Stimulated activated memory B cell treated with anti-CD40 and anti-IgM and Interleukin-4, amounts not matched to agents 10 μg/mL and 1 μg/mL and 100 μg/mL, for 72 hours (primary cell): ENCODE results near the gene GATAD2B.

Experiments used
- ATAC-seq: fragments of 150-1000 bp; cut with Tn5 transposase; 2 replicates; pipeline ENCODE4 v1.10.0; 2021
- H3K27ac Mint-ChIP-seq: one replicate; pipeline ENCODE4 v1.8.0; 2022; ENCODE audit warnings: mild to moderate bottlenecking, mixed read lengths
- H3K27me3 Mint-ChIP-seq: one replicate; pipeline ENCODE4 v1.8.0; 2022; ENCODE audit warnings: mixed read lengths
- H3K36me3 Mint-ChIP-seq: one replicate; pipeline ENCODE4 v1.8.0; 2022; ENCODE audit warnings: mixed read lengths
- H3K4me1 Mint-ChIP-seq: one replicate; pipeline ENCODE4 v1.8.0; 2022; ENCODE audit warnings: mixed read lengths
- H3K4me3 Mint-ChIP-seq: one replicate; pipeline ENCODE4 v1.8.0; 2022; ENCODE audit warnings: mild to moderate bottlenecking, moderate library complexity, mixed read lengths
- H3K9me3 Mint-ChIP-seq: one replicate; pipeline ENCODE4 v1.8.0; 2022; ENCODE audit warnings: mixed read lengths

The GATAD2B gene

GRCh38 chr1:153958111-153958960 lies 35.6 kb upstream of the GATAD2B start, which contains the start of gene CRTC2:
TSS of gene CRTC2 (minus strand) at chr1:153958612. CDS start at chr1:153958497, 115 bp downstream.
- Mint-ChIP-seq H3K4me3 (peak within 1 kb of the TSS; percentile 90), H3K27ac (peak within 1 kb of the TSS; percentile 94), H3K4me1 (peaks cover 68% of the 10 kb centered on the region), H3K27me3 (no peaks in the 10 kb centered on the region), H3K36me3 (peaks cover 46% of the 10 kb centered on the region), H3K9me3 (no peaks in the 10 kb centered on the region)
- peak; percentile 94 for ATAC-seq

DNA sequence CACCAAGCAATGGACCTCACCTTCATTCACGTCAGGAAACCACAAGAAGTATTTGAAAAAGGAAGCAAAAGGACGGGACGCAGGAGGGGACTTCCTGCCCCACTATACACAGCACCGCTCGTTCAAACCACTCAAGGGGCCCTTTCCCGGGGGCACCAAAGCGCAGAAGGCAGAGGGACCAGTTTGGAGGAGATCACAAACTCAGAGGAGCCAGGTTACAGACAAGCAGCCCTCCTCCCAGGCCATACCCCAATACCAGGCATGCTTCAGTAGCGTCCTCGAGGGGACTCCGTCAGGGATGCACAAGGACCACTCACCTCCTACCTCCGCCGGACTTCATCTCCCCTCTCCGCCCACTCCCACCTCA lies 35.0 kb upstream of the GATAD2B start:
- Mint-ChIP-seq H3K9me3 (no peaks in the 10 kb centered on the region), H3K36me3 (peaks cover 50% of the 10 kb centered on the region), H3K27me3 (no peaks in the 10 kb centered on the region), H3K4me3 (peak overlapping the region; percentile 90), H3K27ac (peak overlapping the region; percentile 94), H3K4me1 (peaks cover 68% of the 10 kb centered on the region)
- peak; percentile 56 for ATAC-seq

DNA sequence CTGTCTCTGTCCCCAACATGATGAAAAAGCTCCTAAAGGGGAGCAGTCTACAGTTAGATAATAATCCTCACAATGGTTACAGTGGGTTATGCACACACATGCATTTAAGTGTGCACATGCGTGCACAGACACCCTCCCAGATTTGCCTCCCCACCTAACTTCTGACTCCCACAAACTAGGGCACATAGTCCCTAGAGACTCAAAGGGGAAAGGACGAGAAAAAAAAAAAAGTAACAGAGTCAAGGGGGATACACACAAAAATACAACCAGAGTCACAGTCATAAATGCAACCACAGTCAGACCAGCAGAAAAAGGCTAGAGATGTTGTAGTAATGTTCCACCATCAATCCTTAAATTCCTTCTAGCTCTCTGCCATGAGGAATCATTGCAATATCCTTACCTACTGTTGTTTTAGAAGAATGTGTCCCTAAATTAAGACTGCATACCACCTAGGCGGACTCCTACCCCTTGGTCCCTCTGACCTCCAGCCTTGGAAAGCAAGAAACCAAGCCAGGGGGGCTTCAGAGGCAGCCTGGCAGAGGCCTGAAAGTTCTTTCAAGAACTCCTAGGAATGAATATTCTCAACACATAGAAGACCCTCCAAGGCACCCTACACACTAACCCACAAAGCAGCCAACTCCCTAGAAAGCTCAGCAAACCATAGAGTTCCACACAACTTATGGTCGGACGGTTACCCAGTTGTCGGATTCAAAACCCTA lies 34.4 kb upstream of the GATAD2B start:
- H3K36me3 Mint-ChIP-seq, result peaks cover 51% of the 10 kb centered on the region
- H3K4me3 Mint-ChIP-seq, result peak overlapping the region; percentile 90
- peaks cover 67% of the 10 kb centered on the region for H3K4me1 Mint-ChIP-seq
- H3K9me3 Mint-ChIP-seq, result no peaks in the 10 kb centered on the region
- ATAC-seq, result no peak
- no peaks in the 10 kb centered on the region for H3K27me3 Mint-ChIP-seq
- peak overlapping the region; percentile 94 for H3K27ac Mint-ChIP-seq

- Mint-ChIP-seq H3K9me3 (no peaks in the 10 kb centered on the region), H3K4me1 (peaks cover 74% of the 10 kb centered on the region), H3K27ac (no peak overlapping the region), H3K36me3 (peaks cover 66% of the 10 kb centered on the region), H3K27me3 (no peaks in the 10 kb centered on the region), H3K4me3 (no peak overlapping the region)
- ATAC-seq, result no peak
These were observed 32.1 kb upstream of the GATAD2B start for GRCh38 chr1:153954826-153955225.

DNA sequence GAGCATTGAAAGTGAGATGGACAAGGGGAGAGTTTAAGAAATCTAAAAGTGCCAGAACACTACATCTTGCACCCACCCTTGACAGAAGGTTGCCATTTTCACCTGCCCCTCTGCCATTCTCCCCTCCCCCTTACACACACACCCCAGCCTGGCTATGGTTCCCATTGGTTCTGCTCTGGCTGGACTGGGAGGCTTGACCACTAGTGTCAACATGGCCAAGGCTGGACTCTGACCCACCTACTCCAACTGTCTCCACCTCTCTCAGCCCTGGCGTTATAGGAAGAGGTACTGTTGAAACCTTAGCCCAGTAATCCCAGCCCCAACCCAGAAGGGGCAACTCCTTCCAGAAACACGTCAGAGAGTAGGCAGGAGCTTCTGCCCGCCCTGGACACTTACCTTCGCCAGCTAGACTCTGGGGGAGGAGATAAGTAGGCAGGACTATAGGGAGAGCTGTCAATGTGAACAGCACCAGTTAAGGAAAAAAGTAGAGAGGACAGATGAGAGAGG lies 31.1 kb upstream of the GATAD2B start:
- peak overlapping the region; percentile 11 for H3K4me3 Mint-ChIP-seq
- H3K36me3 Mint-ChIP-seq, result peaks cover 63% of the 10 kb centered on the region
- peak overlapping the region; percentile 52 for H3K27ac Mint-ChIP-seq
- ATAC-seq, result no peak
- no peaks in the 10 kb centered on the region for H3K27me3 Mint-ChIP-seq
- peaks cover 73% of the 10 kb centered on the region for H3K4me1 Mint-ChIP-seq
- H3K9me3 Mint-ChIP-seq, result no peaks in the 10 kb centered on the region

DNA sequence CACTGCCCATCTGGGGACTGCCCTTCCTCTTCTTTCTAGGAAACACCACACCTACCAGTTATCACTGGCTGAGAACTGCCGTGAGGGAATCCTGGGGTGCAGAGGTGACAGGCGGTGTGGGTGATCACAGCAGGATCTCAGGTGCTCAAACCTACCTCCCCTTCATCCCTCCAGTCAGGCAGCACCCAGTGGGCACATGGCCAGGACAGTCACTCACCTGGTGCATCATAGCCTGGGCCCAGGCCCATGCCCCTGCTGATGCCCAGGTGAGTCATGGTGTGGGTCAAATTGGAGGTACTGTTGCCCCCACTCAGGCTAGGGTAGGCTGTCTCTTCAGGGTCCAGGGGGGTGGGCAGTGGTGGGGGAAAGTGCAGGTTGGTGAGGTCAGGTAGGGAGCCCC lies 29.0 kb upstream of the GATAD2B start:
- Mint-ChIP-seq H3K4me1 (peaks cover 79% of the 10 kb centered on the region), H3K27me3 (no peaks in the 10 kb centered on the region), H3K27ac (peak overlapping the region; percentile 55), H3K9me3 (no peaks in the 10 kb centered on the region), H3K4me3 (no peak overlapping the region), H3K36me3 (peaks cover 57% of the 10 kb centered on the region)
- ATAC-seq, result no peak

GRCh38 chr1:153951183-153951582 lies 28.4 kb upstream of the GATAD2B start:
- peak overlapping the region; percentile 55 for H3K27ac Mint-ChIP-seq
- ATAC-seq, result no peak
- peaks cover 55% of the 10 kb centered on the region for H3K36me3 Mint-ChIP-seq
- no peaks in the 10 kb centered on the region for H3K27me3 Mint-ChIP-seq
- no peak overlapping the region for H3K4me3 Mint-ChIP-seq
- peaks cover 76% of the 10 kb centered on the region for H3K4me1 Mint-ChIP-seq
- H3K9me3 Mint-ChIP-seq, result no peaks in the 10 kb centered on the region

GRCh38 chr1:153946622-153947241 lies 24.0 kb upstream of the GATAD2B start, which contains the start of gene DENND4B:
TSS of gene DENND4B (minus strand) at chr1:153946718. CDS start at chr1:153944374, 2,344 bp downstream.
- peak within 1 kb of the TSS; percentile 93 for H3K27ac Mint-ChIP-seq
- no peaks in the 10 kb centered on the region for H3K27me3 Mint-ChIP-seq
- peak; percentile 79 for ATAC-seq
- H3K4me3 Mint-ChIP-seq, result peak within 1 kb of the TSS; percentile 95
- peaks cover 59% of the 10 kb centered on the region for H3K36me3 Mint-ChIP-seq
- H3K9me3 Mint-ChIP-seq, result no peaks in the 10 kb centered on the region
- H3K4me1 Mint-ChIP-seq, result peaks cover 75% of the 10 kb centered on the region

- H3K4me1 Mint-ChIP-seq, result peaks cover 72% of the 10 kb centered on the region
- peaks cover 58% of the 10 kb centered on the region for H3K36me3 Mint-ChIP-seq
- no peaks in the 10 kb centered on the region for H3K27me3 Mint-ChIP-seq
- H3K9me3 Mint-ChIP-seq, result no peaks in the 10 kb centered on the region
- peak overlapping the region; percentile 95 for H3K4me3 Mint-ChIP-seq
- peak overlapping the region; percentile 93 for H3K27ac Mint-ChIP-seq
- peak; percentile 89 for ATAC-seq
These were observed 23.2 kb upstream of the GATAD2B start for GRCh38 chr1:153945795-153946621.

- H3K4me3 Mint-ChIP-seq, result peak overlapping the region; percentile 95
- H3K9me3 Mint-ChIP-seq, result no peaks in the 10 kb centered on the region
- H3K27me3 Mint-ChIP-seq, result no peaks in the 10 kb centered on the region
- H3K36me3 Mint-ChIP-seq, result peaks cover 57% of the 10 kb centered on the region
- peak; percentile 74 for ATAC-seq
- H3K27ac Mint-ChIP-seq, result peak overlapping the region; percentile 93
- H3K4me1 Mint-ChIP-seq, result peaks cover 70% of the 10 kb centered on the region
These were observed 22.5 kb upstream of the GATAD2B start for GRCh38 chr1:153945131-153945794.

GRCh38 chr1:153944827-153945117 lies 22.0 kb upstream of the GATAD2B start:
- Mint-ChIP-seq H3K4me3 (peak overlapping the region; percentile 95), H3K36me3 (peaks cover 57% of the 10 kb centered on the region), H3K27me3 (no peaks in the 10 kb centered on the region), H3K4me1 (peaks cover 70% of the 10 kb centered on the region), H3K27ac (peak overlapping the region; percentile 93), H3K9me3 (no peaks in the 10 kb centered on the region)
- ATAC-seq, result no peak

- ATAC-seq, result no peak
- Mint-ChIP-seq H3K27me3 (no peaks in the 10 kb centered on the region), H3K27ac (peak overlapping the region; percentile 93), H3K4me1 (peaks cover 73% of the 10 kb centered on the region), H3K9me3 (no peaks in the 10 kb centered on the region), H3K4me3 (peak overlapping the region; percentile 95), H3K36me3 (peaks cover 62% of the 10 kb centered on the region)
These were observed 21.4 kb upstream of the GATAD2B start for GRCh38 chr1:153944005-153944826.

DNA sequence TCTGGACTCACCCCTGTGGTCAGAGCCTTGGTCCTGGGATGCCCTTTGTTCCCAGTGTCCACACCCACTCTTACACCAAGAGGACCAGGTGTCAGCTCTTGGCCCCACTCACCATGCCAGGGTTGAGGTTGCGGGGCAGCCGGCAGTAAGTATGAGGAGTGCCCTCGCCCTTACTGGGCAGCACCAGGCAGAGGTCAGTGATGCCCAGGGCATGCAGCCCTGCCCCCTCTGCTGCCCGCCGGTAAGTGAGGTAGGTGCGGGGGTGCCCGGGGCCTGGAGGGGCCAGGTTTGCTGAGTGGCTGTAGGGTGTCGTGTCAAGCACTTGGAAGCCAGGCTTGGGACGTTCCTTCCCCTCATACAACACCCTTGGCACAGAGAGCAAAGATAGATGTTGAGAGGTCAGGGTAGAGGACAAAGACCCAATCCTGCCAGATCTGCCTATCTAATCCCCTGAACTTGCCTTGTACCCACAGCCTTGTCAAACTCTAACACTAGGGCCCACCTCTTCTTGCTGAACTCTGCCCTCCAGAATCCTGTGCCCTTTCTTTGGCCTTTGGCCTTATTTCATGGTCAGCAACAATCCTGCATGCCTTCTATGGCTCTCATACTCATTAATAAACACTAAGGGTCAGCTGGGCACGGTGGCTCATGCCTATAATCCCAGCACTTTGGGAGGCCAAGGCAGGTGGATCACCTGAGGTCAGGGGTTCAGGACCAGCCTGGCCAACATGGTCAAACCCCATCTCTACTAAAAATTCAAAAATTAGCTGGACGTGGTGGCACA lies 20.2 kb upstream of the GATAD2B start:
- ATAC-seq, result no peak
- Mint-ChIP-seq H3K27me3 (no peaks in the 10 kb centered on the region), H3K9me3 (no peaks in the 10 kb centered on the region), H3K4me3 (no peak overlapping the region), H3K36me3 (peaks cover 58% of the 10 kb centered on the region), H3K4me1 (peaks cover 64% of the 10 kb centered on the region), H3K27ac (peak overlapping the region; percentile 93)
